Skeletal muscle tissue (tissue), 4 donors: Measurements from ENCODE around the gene ARHGAP10. TPM values are rescaled to one million over a fixed set of nuclear protein-coding genes. Genes with fewer than 3 reads are reported as not detected.

Source experiments
- H3K27ac ChIP-seq: one replicate; pipeline ENCODE4 v1.7.0; 2013; ENCODE audit warnings: mild to moderate bottlenecking, low read depth, low read length, inconsistent platforms
- H3K27me3 ChIP-seq, 3 donors: one replicate each; pipeline ENCODE4 v1.7.0; 2013; ENCODE audit warnings: low read length in 3 of 3; ENCODE audit not compliant: control insufficient read depth in 3 of 3, insufficient read depth in 3 of 3
- H3K36me3 ChIP-seq, 3 donors: one replicate each; pipeline ENCODE4 v1.7.0; 2013; ENCODE audit warnings: low read length in 3 of 3; ENCODE audit not compliant: control insufficient read depth in 3 of 3, insufficient read depth in 3 of 3
- H3K4me1 ChIP-seq, 3 donors: one replicate each; pipeline ENCODE4 v1.7.0; 2013; ENCODE audit warnings: low read length in 3 of 3, mild to moderate bottlenecking in 3 of 3; ENCODE audit not compliant: control insufficient read depth in 3 of 3, insufficient read depth in 3 of 3
- H3K4me3 ChIP-seq, 3 donors: one replicate each; pipeline ENCODE4 v1.7.0; 2013; ENCODE audit warnings: low read length in 3 of 3
- H3K9ac ChIP-seq, 3 donors: one replicate each; pipeline ENCODE4 v1.7.0; 2013; ENCODE audit warnings: low read length in 3 of 3, mild to moderate bottlenecking in 3 of 3, moderate library complexity in 2 of 3, low read depth in 1 of 3
- H3K9me3 ChIP-seq, 3 donors: one replicate each; pipeline ENCODE4 v1.7.0; 2013; ENCODE audit warnings: low read length in 3 of 3; ENCODE audit not compliant: control insufficient read depth in 3 of 3
- total RNA-seq: library from RNA; depleted of rRNA; stranded (reverse); fragments of >200 nt; gene quantifications from one replicate; pipeline ENCODE4 v1.2.3, GENCODE V29; 2014
- donor health status: Osteomylitis.

ARHGAP10 gene
- total RNA-seq, 1 donor from 2014 or later, result 88.7 TPM

GRCh38 chr4:148090503-148091476, 358.9 kb downstream of the ARHGAP10 start:
- H3K27ac ChIP-seq, result no peak overlapping the region
- no peaks in the 10 kb centered on the region for H3K27me3 ChIP-seq
- H3K4me1 ChIP-seq, result peaks cover 15 to 27% (median 16%) of the 10 kb centered on the region in 3 donors
- H3K9ac ChIP-seq, result no peak overlapping the region
- peaks cover 0 to 5% (median 0%) of the 10 kb centered on the region in 3 donors for H3K36me3 ChIP-seq
- H3K4me3 ChIP-seq, result no peak overlapping the region
- no peaks in the 10 kb centered on the region for H3K9me3 ChIP-seq

GRCh38 chr4:148091896-148092295, 360.0 kb downstream of the ARHGAP10 start:
- Histone ChIP-seq H3K4me3 (no peak overlapping the region), H3K4me1 (peaks cover 15 to 27% (median 16%) of the 10 kb centered on the region in 3 donors), H3K27me3 (no peaks in the 10 kb centered on the region), H3K27ac (no peak overlapping the region), H3K9ac (no peak overlapping the region), H3K9me3 (no peaks in the 10 kb centered on the region), H3K36me3 (peaks cover 0 to 5% (median 0%) of the 10 kb centered on the region in 3 donors)

GRCh38 chr4:148092316-148093014, 360.6 kb downstream of the ARHGAP10 start:
- Histone ChIP-seq H3K9ac (no peak overlapping the region), H3K9me3 (no peaks in the 10 kb centered on the region), H3K27ac (no peak overlapping the region), H3K36me3 (peaks cover 0 to 5% (median 0%) of the 10 kb centered on the region in 3 donors), H3K4me3 (no peak overlapping the region), H3K27me3 (no peaks in the 10 kb centered on the region), H3K4me1 (peaks cover 15 to 27% (median 16%) of the 10 kb centered on the region in 3 donors)

GRCh38 chr4:148093065-148093464, 361.2 kb downstream of the ARHGAP10 start:
- H3K27me3 ChIP-seq, result no peaks in the 10 kb centered on the region
- peak overlapping the region; percentile 29 for H3K27ac ChIP-seq
- no peak overlapping the region for H3K9ac ChIP-seq
- H3K4me3 ChIP-seq, result no peak overlapping the region
- peaks cover 0 to 5% (median 0%) of the 10 kb centered on the region in 3 donors for H3K36me3 ChIP-seq
- peaks cover 15 to 27% (median 16%) of the 10 kb centered on the region in 3 donors for H3K4me1 ChIP-seq
- H3K9me3 ChIP-seq, result no peaks in the 10 kb centered on the region

- H3K9me3 ChIP-seq, result no peaks in the 10 kb centered on the region
- no peak overlapping the region for H3K9ac ChIP-seq
- H3K36me3 ChIP-seq, result peaks cover 0 to 5% (median 0%) of the 10 kb centered on the region in 3 donors
- no peak overlapping the region for H3K4me3 ChIP-seq
- no peaks in the 10 kb centered on the region for H3K27me3 ChIP-seq
- no peak overlapping the region for H3K27ac ChIP-seq
- peaks cover 15 to 27% (median 16%) of the 10 kb centered on the region in 3 donors for H3K4me1 ChIP-seq
Measured at GRCh38 chr4:148094149-148094548, 362.3 kb downstream of the ARHGAP10 start.

GRCh38 chr4:148095346-148095923, 363.5 kb downstream of the ARHGAP10 start:
- peaks cover 15 to 27% (median 16%) of the 10 kb centered on the region in 3 donors for H3K4me1 ChIP-seq
- peaks cover 0 to 3% (median 0%) of the 10 kb centered on the region in 3 donors for H3K36me3 ChIP-seq
- H3K9me3 ChIP-seq, result no peaks in the 10 kb centered on the region
- no peak overlapping the region for H3K9ac ChIP-seq
- H3K27me3 ChIP-seq, result no peaks in the 10 kb centered on the region
- no peak overlapping the region for H3K4me3 ChIP-seq
- no peak overlapping the region for H3K27ac ChIP-seq

GRCh38 chr4:148097801-148098200, 365.9 kb downstream of the ARHGAP10 start:
- Histone ChIP-seq H3K4me1 (peaks cover 5 to 10% (median 6%) of the 10 kb centered on the region in 3 donors), H3K27ac (no peak overlapping the region), H3K9me3 (no peaks in the 10 kb centered on the region), H3K4me3 (no peak overlapping the region), H3K27me3 (no peaks in the 10 kb centered on the region), H3K9ac (no peak overlapping the region), H3K36me3 (peaks cover 2 to 4% (median 3%) of the 10 kb centered on the region in 3 donors)

- Histone ChIP-seq H3K9ac (no peak overlapping the region), H3K4me3 (no peak overlapping the region), H3K36me3 (peaks cover 3 to 7% (median 5%) of the 10 kb centered on the region in 3 donors), H3K27me3 (no peaks in the 10 kb centered on the region), H3K27ac (no peak overlapping the region), H3K9me3 (no peaks in the 10 kb centered on the region), H3K4me1 (no peaks in the 10 kb centered on the region)
Measured at GRCh38 chr4:148101235-148101634, 369.3 kb downstream of the ARHGAP10 start.

- no peaks in the 10 kb centered on the region for H3K27me3 ChIP-seq
- H3K4me1 ChIP-seq, result no peaks in the 10 kb centered on the region
- H3K4me3 ChIP-seq, result no peak overlapping the region
- no peak overlapping the region for H3K9ac ChIP-seq
- no peaks in the 10 kb centered on the region for H3K9me3 ChIP-seq
- peaks cover 3 to 7% (median 5%) of the 10 kb centered on the region in 3 donors for H3K36me3 ChIP-seq
- no peak overlapping the region for H3K27ac ChIP-seq
Measured at GRCh38 chr4:148101790-148102189, 369.9 kb downstream of the ARHGAP10 start.
